Psoas muscle (tissue), 8 donors: ENCODE results near the gene CYSLTR2. TPM values are rescaled to one million over a fixed set of nuclear protein-coding genes. Genes with fewer than 3 reads are reported as not detected.
"Not testable (repeated sequence)": the region's sequence is repeated elsewhere in the genome, so short reads cannot be mapped to it uniquely, and the experiment has no call there.

Experiments used
- ATAC-seq, 4 donors: fragments of 200-7000 bp; cut with Tn5 transposase; one replicate each; pipeline ENCODE4 v1.9.1; 2020; ENCODE audit warnings: moderate library complexity in 3 of 4, mild to moderate bottlenecking in 2 of 4
- DNase-seq, 2 donors: peaks; one replicate each; pipeline ENCODE4 v3.0.0-alpha.2; 2020
- H3K27ac ChIP-seq: fragments of 200-600 bp; one replicate; pipeline ENCODE4 v1.8.0; 2022
- H3K27me3 ChIP-seq, 3 donors: fragments of 200-600 bp in 1 of 3; one replicate each; pipeline versions ENCODE4 v1.6.1 to v1.8.0; 2013 to 2022; ENCODE audit warnings: low read length in 2 of 3, mild to moderate bottlenecking in 2 of 3, moderate library complexity in 1 of 3; ENCODE audit not compliant: insufficient read depth in 3 of 3
- H3K36me3 ChIP-seq, 2 donors: fragments of 200-600 bp in 1 of 2; one replicate each; pipeline versions ENCODE4 v1.6.1 to v1.8.0; 2013 to 2022; ENCODE audit warnings: low read depth in 1 of 2, mild to moderate bottlenecking in 1 of 2, moderate library complexity in 1 of 2; ENCODE audit not compliant: insufficient read depth in 1 of 2
- H3K4me1 ChIP-seq: fragments of 200-600 bp; one replicate; pipeline ENCODE4 v1.8.0; 2022
- H3K4me3 ChIP-seq: fragments of 200-600 bp; one replicate; pipeline ENCODE4 v1.8.0; 2022; ENCODE audit warnings: mild to moderate bottlenecking
- H3K9me3 ChIP-seq: fragments of 200-600 bp; one replicate; pipeline ENCODE4 v1.8.0; 2022
- WGBS, 3 donors: extraction: QIAGEN DNeasy Blood & Tissue Kit; methylation state at CpG; one replicate each; pipeline versions ENCODE4 v1.1.6 to v1.1.7; 2013; 5-methylcytosine and 5-hydroxymethylcytosine counted together
- intact Hi-C, 2 donors: fragments of 100-400 bp; cut with DNase I; formaldehyde crosslinking; loops; one replicate each; pipeline versions ENCODE4 v1.11.0 to v1.14.2; 2022
- polyA plus RNA-seq, 3 donors: library from polyadenylated mRNA; stranded (reverse); fragments of 200-250 nt; gene quantifications; one replicate each; pipeline ENCODE4 v1.2.3, GENCODE V29; 2013
- total RNA-seq, 4 donors: library from RNA; stranded (reverse); fragmentation: NEBNext Ultra II Directional in 2 of 4; extraction: Animal tissue kit (Norgen Biotek cat#: 25700) in 2 of 4; gene quantifications; one replicate each; pipeline versions ENCODE4 v1.2.1 to v1.2.4, GENCODE V29; 2021 to 2023
- TF ChIP-seq, protein P1 (sequence below): fragments of 200-600 bp; IDR thresholded peaks from one replicate; pipeline ENCODE4 v1.8.0; 2022; ENCODE audit warnings: antibody characterized with exemption
- donor health status: healthy with polysubstance abuse.
- donor health status: DM: no; HTN: no; CAD: no; lungs with moderate emphysema.
- donor health status: Bipolar disorder and iron deficiency.
- donor health status: healthy.
- donor health status: DM: yes; HTN: yes; CAD: no.
- donor health status: DM: no; HTN: no; CAD: no.
- donor health status: DM: no; HTN: no; CAD: no.
- donor health status: DM: yes; HTN: yes; CAD: no.

Gene CYSLTR2
- total and polyA plus RNA-seq, 7 donors = 0.01 to 0.49 (median 0.04) TPM; not detected in 1

DNA sequence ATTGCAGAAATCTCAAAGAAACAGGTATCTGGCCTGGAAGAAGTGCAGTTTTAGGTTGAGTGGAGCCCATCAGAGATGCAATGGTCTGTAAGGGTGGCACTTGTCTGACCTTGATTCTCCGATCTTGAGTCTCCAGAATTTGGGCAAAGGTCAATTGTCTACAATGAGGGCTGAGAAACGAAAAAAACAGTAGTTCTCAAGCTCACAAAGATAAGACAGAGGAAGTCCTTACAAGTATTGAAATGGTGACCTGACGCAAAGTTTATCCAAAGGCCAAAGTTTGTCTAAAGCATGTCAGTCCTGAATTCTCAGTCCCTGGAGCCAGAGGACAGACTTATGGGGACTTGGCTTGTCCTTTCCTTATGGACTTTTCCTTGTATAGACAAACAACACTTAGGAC is 40.3 kb downstream of the CYSLTR2 start:
- H3K9me3 ChIP-seq = peaks cover 4% of the 10 kb centered on the region
- H3K4me1 ChIP-seq = no peaks in the 10 kb centered on the region
- H3K36me3 ChIP-seq = no peaks in the 10 kb centered on the region
- H3K27me3 ChIP-seq = no peaks in the 10 kb centered on the region
- H3K4me3 ChIP-seq = no peak overlapping the region
- DNase-seq (no peak), ATAC-seq (no peak)
- intact Hi-C loops = no loop called here
- no peak overlapping the region for H3K27ac ChIP-seq
- TF ChIP-seq, protein P1, sequence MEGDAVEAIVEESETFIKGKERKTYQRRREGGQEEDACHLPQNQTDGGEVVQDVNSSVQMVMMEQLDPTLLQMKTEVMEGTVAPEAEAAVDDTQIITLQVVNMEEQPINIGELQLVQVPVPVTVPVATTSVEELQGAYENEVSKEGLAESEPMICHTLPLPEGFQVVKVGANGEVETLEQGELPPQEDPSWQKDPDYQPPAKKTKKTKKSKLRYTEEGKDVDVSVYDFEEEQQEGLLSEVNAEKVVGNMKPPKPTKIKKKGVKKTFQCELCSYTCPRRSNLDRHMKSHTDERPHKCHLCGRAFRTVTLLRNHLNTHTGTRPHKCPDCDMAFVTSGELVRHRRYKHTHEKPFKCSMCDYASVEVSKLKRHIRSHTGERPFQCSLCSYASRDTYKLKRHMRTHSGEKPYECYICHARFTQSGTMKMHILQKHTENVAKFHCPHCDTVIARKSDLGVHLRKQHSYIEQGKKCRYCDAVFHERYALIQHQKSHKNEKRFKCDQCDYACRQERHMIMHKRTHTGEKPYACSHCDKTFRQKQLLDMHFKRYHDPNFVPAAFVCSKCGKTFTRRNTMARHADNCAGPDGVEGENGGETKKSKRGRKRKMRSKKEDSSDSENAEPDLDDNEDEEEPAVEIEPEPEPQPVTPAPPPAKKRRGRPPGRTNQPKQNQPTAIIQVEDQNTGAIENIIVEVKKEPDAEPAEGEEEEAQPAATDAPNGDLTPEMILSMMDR = no peak
- 74 to 77% (median 74%) methylated on average over 3 of the region's 3 CpGs for WGBS, 3 donors

DNA sequence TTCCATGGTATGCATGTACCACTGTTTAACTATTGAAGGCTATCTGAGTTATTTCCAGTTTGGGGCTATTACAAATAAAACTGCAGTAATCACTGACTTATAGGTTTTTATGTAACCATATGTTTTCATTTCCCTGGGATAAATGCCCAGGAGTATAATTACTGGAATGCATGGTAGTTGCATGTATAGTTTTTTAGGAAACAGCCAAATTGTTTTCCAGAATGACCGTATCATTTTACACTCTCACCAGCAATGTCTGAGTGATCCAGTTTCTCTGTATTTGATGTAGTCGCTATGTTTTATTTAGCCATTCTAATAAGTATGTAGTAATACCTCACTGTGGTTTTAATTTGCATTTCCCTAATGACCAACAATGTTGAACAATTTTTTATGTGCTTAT is 42.0 kb downstream of the CYSLTR2 start:
- intact Hi-C loops = no loop called here
- whole genome bisulfite sequencing, 3 donors = 28 to 30% (median 30%) methylated on average over 2 of the region's 2 CpGs

DNA sequence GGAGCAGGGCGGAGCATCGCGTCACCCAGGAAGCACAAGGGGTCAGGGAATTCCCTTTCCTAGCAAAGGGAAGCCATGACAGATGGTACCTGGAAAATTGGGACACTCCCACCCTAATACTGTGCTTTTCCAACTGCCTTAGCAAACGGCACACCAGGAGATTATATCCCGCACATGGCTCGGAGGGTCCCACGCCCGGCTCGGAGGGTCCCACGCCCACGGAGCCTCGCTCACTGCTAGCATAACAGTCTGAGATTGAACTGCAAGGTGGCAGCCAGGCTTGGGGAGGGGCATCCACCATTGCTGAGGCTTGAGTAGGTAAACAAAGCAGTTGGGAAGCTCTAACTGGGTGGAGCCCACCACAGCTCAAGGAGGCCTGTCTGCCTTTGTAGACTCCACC is 42.9 kb downstream of the CYSLTR2 start:
- H3K9me3 ChIP-seq, DNase-seq, H3K4me3 ChIP-seq, ATAC-seq, H3K27me3 ChIP-seq, H3K36me3 ChIP-seq, H3K4me1 ChIP-seq, H3K27ac ChIP-seq, intact Hi-C loops: not testable (repeated sequence)
- 86 to 93% (median 91%) methylated on average over 12 of the region's 12 CpGs for WGBS, 3 donors

More for the DNA sequence above, 42.0 kb downstream of the CYSLTR2 start:
- no peaks in the 10 kb centered on the region for H3K9me3 ChIP-seq
- no peaks in the 10 kb centered on the region for H3K27me3 ChIP-seq
- H3K27ac ChIP-seq = no peak overlapping the region
- DNase-seq = no peak
- no peak for ATAC-seq
- no peaks in the 10 kb centered on the region for H3K4me1 ChIP-seq
- H3K36me3 ChIP-seq = no peaks in the 10 kb centered on the region
- TF ChIP-seq, protein P1 = no peak
- no peak overlapping the region for H3K4me3 ChIP-seq

DNA sequence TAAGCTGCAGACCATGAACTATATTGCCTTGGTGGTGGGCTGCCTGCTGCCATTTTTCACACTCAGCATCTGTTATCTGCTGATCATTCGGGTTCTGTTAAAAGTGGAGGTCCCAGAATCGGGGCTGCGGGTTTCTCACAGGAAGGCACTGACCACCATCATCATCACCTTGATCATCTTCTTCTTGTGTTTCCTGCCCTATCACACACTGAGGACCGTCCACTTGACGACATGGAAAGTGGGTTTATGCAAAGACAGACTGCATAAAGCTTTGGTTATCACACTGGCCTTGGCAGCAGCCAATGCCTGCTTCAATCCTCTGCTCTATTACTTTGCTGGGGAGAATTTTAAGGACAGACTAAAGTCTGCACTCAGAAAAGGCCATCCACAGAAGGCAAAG is 53.7 kb downstream of the CYSLTR2 start:
- intact Hi-C loops = no loop called here
- H3K4me3 ChIP-seq = no peak overlapping the region
- H3K4me1 ChIP-seq = no peaks in the 10 kb centered on the region
- H3K36me3 ChIP-seq = no peaks in the 10 kb centered on the region
- no peak overlapping the region for H3K27ac ChIP-seq
- TF ChIP-seq, protein P1 = no peak
- ATAC-seq (no peak), DNase-seq (no peak)
- H3K9me3 ChIP-seq = no peaks in the 10 kb centered on the region
- H3K27me3 ChIP-seq = no peaks in the 10 kb centered on the region
- 89 to 91% (median 89%) methylated on average over 5 of the region's 5 CpGs for WGBS, 3 donors

DNA sequence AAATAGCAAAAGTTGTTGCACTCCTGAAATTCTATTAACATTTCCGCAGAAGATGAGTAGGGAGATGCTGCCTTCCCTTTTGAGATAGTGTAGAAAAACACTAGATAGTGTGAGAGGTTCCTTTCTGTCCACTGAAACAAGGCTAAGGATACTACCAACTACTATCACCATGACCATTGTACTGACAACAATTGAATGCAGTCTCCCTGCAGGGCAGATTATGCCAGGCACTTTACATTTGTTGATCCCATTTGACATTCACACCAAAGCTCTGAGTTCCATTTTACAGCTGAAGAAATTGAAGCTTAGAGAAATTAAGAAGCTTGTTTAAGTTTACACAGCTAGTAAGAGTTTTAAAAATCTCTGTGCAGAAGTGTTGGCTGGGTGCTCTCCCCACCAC is 55.0 kb downstream of the CYSLTR2 start:
- intact Hi-C loops = no loop called here
- no peaks in the 10 kb centered on the region for H3K36me3 ChIP-seq
- no peaks in the 10 kb centered on the region for H3K4me1 ChIP-seq
- H3K27me3 ChIP-seq = no peaks in the 10 kb centered on the region
- no peak overlapping the region for H3K4me3 ChIP-seq
- TF ChIP-seq, protein P1 = no peak
- DNase-seq (no peak), ATAC-seq (no peak)
- H3K9me3 ChIP-seq = no peaks in the 10 kb centered on the region
- WGBS, 3 donors = 83 to 100% (median 97%) methylated on average over 1 of the region's 1 CpG
- no peak overlapping the region for H3K27ac ChIP-seq
